DMS153 treated with DMSO at 0.1 percent for 48 hours (cell line): ENCODE measurements around the gene DCPS.
"Not testable (repeated sequence)": the region's sequence is repeated elsewhere in the genome, so short reads cannot be mapped to it uniquely, and the experiment has no call there.

ENCODE experiments used
- DNase-seq: peaks from one replicate; lab custom pipeline; 2025; ENCODE audit not compliant: unreplicated experiment; lab: John Stamatoyannopoulos, UW

Gene DCPS

DNA sequence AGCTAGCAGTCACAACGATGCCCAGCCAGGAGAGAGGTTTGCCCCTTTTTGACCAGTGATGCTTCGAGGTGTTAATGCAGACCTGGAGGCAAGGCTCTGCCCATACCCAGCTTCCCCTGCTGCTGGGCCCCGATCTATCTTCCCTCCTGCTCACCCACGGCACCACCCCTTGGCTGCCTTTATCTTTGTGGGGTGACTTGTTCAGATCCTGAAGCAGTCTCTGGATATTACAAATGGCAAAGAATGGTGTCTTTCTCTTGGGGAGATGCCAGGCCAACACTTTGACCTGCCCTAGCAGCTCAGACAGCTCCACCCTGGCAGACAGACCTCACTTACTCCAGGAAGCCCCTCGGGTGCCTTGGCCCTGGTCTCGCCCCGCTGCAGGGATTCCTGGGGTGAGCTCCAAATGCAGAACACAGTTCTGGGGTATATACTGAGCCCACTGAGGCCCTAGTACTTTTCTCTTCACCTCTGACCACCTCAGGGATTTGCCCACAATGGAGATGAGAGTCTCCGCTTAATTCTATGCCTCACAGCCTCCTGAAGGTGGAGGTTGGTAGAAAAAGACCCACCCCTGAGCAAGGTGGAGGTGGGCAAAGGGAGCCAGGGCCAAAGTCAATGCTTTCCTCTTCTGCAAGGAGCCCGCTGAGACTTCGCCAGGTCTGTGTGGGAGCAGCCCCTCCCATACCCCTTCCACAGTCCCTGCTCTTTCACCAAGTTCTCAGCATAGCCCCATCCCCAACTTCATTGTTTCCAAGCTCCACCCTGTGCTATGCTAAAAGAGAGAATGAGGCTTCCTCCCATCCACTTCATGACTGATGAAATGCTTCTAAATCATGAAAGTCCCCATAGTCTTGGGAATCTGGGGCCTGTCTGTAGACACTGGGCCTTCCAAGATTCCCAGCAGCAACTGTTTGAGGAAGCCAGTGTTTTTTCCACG, 40.6 kb downstream of the DCPS start:
- DNase-seq = no peak

- no peak for DNase-seq
Measured at GRCh38 chr11:126345283-126345682, 41.4 kb downstream of the DCPS start.

- no peak for DNase-seq
Measured at GRCh38 chr11:126345759-126346585, 42.1 kb downstream of the DCPS start.

DNA sequence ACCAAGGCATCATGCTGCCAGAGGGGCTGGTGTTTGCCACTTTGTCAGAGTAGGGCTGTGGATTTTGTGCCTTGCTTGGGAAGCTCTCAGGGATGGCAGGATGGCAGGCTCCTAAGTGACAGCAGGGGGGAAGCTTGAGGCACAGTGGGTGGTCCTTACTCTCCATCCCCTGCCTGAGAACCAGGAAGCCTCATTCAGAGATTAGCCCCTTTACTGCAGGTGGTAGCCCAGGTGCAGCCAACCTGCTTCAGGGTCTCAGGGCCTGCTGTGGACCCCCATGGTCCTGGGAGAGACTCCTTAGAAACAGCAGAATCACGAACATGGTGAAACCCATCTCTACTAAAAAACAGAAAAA, 42.7 kb downstream of the DCPS start:
- no peak for DNase-seq

DNA sequence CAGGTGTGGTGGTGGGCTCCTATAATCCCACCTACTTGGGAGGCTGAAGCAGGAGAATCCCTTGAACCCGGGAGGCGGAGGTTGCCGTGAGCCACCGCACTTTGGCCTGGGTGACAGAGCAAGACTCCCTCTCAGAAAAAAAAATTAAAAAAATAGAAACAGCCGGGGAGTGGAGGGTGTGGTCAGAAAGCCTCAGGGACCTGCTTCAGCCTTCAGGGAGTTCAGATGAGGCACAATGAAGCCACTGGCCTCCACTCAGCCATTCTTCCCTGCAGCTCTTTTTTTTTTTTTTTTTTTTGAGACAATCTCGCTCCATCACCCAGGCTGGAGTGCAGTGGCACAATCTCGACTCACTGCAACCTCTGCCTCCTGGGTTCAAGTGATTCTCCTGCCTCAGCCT, 43.1 kb downstream of the DCPS start:
- DNase-seq = not testable (repeated sequence)

- no peak for DNase-seq
Measured at GRCh38 chr11:126347751-126348668, 44.1 kb downstream of the DCPS start.

DNA sequence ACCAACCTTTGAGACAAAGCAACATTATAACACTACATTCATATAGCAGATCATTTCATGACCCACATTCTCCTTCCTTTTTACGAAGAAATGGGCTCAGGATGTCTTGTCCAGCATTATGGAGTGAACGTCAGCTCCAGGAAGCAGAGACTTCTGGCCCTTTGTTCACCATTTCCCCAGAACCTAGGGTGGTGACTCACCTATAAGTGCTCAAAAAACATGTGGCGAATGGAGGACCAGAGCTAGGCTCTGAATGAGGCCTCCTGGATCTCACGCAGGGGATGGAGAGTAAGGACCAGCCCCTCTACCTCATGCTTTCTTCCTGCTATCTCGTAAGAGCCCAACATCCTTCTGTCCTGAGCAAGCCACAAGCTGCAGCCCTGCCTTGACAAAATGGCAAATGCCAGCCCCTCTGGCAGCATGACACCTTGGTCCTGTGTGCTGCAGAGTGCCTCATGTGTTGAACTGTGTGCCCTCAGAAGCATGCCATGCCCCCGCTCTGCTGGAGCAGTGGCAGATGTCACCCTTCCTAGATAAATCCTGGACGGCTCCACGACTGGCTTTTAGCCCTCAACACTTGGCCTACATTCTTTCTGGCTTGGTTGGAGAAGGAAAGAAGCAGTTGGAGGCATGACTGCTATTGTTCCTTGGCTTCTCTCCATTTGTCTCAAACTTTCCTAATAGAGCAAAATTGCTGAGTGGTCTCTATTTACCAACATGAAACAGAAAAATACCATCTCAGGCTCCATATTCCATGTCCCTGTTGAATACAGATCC, 45.1 kb downstream of the DCPS start:
- no peak for DNase-seq

GRCh38 chr11:126350836-126351235, 47.0 kb downstream of the DCPS start:
- no peak for DNase-seq

DNA sequence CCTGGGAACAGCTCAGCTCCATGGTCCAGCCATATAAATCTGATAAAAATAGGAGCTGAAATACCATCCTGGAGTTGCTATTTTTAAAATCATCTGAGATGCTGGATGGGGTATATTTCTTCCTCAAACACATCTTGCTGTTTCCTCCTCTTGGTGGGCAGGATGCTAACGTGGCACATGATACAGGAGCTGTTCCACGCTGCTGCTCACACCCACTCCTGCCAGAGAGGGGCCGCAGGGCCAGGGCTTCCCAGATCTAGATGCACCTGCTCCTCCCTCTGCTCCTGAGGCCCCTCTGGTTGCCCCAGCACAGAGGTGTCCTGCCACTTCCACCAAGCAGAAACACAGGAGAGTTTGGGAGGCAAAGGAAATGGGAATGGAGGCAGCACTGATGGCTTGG, 48.3 kb downstream of the DCPS start:
- DNase-seq = no peak

DNA sequence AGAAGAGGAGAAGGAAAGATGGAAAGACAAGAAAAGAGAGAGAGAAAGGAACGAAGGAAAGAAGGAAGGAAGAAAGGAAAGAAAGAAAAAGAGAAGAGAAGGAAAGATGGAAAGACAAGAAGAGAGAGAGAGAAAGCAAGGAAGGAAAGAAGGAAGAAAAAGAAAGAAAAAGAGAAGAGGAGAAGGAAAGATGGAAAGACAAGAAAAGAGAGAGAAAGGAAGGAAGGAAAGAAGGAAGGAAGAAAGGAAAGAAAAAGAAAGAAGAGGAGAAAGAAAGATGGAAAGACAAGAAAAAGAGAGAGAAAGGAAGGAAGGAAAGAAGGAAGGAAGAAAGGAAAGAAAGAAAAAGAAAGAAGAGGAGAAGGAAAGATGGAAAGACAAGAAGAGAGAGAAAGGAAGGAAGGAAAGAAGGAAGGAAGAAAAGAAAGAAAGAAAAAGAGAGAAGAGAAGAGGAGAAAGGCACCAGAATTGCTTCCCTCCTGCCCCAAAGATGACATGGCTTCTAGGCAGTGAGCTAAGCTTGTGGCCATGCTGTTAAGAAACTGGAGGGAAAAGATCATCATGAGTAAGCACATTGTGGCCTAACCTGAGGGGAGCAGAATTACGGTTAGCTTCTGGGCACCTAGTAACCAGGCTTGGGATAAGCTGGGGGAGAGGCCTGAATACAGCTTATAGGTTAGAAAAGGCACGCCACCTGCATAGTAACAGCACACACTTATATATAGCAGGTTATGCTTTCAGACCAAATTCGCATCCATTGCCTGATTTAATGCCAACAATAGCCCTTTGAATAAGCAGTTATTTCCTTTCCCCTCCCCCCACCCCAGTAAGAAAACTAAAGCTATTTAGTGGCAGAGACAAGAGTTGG, 49.3 kb downstream of the DCPS start:
- no peak for DNase-seq

GRCh38 chr11:126354631-126355323, 50.9 kb downstream of the DCPS start:
- no peak for DNase-seq

DNA sequence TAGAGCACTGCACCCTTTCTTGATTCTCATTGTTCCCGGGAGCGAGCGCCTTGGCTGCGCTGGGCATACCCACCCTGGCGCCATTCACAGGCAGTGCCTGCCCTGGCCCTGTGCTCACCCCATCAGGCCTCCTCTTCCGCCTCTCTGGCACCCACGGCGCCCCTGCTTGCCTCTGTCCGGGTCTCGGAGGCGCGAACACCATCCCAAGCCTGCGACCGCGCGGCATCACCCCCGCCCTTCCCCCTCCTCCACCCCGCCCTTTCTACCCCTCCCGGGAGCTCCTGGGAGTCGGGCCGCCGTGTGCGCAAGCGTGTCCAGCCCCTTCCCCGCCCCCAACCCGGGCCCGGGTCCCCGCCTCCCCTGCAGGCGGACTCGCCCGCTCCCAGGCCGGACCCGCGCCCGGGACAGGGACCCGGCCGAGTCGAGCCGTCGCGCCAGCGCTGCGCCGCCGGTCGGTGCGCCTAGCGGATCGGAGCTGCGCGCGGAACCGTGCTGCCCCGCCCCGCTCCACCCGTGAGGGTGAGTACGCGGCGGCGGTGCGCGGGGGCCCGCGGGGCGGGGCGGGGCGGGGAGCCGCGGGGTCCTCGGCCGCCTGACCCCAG, 51.6 kb downstream of the DCPS start, which contains the start of gene ST3GAL4:
TSS of gene ST3GAL4 (plus strand) at position 363 of the 602 bp plus-strand sequence. CDS start 50,470 bp downstream, outside the sequence.
- DNase-seq = no peak

DNA sequence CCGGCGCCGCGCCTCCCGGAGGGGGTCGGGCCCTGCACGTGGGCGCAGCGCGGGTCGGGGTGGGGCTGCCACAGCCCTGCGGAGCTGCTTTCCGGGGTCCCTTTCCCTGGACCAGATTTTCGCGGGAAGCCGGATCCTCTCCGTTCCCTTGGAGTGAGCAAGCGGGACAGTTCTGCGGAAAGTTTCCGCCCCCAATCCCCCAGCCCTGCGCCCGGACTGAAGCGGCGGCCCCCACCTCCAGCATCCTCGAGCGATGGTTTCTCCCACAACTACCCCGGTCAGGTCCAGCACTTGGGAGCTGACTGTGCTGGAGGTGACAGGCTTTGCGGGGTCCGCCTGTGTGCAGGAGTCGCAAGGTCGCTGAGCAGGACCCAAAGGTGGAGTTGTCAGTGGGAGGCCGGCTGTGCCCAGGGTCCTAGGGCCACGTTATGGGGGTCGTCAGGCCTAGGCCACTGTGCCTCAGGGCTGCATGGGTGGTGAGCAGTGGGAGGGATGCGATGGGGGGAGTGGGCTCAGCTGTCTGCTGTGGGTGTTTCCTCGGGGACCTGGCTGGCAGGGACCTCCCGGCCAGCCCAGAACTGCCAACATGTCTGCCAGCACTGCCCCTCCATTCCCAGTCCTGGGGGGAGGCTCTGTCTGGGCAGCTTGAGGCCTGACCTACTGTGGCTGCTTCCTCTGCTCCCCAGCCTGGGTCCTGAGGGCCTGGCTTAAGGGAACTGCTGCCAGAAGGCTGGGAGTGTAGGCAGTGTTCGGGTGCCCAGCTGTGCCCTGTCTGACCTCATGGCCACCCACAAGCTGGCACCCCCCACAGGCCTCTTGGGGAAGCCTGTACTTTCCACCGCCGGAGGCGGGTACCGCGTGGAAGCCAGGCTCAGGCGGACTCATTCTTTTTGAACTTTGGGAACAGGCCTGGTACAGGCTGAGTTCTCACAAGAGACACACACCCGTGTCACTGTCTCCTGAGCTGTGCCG, 52.4 kb downstream of the DCPS start:
- no peak for DNase-seq

- no peak for DNase-seq
Measured at GRCh38 chr11:126357055-126357962, 53.4 kb downstream of the DCPS start.

DNA sequence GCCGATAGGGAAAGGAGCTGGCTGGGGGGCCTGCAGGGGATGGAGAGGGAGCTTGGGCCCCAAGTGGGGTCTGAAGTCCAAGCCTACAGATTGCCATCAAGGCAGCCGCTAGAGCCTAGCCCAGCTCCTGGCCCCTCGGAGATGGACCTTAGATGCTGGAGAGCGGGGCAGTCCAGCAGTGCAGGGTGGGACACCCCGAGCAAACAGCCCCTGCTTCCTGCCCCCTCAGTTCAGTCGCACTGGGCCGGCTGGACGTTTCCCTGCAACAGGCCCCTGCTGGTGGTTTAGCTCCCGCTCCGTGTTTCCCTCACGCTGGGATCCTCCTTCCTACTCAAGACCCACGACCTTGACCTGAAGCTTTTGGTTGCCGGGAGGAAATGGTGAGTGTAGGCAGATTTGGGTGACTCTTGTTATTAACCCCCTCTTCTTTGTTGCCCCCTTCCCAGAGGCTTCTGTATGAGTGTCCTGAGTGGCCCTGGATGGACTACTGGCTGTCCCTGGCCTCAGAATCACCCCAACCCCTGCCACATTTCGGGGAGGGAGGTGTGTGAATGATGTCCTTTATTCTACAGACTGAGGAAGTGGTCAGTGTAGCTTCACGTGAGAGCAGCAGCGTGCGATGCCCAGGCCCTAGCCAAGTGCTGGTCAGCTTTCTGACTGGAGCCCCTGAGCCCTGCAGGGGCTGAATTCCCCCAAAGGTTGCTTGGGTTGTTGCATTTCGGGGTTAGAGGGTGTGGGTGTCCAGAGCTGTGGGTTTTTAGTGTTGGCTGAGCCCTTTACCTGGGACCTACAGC, 54.3 kb downstream of the DCPS start:
- DNase-seq = no peak
